Measurements from ENCODE around the gene MT3. TPM values are rescaled to one million over a fixed set of nuclear protein-coding genes. Genes with fewer than 3 reads are reported as not detected.
A peak's percentile ranks its signal among the peaks of the same experiment; 100 is the strongest.

Gene MT3
- total RNA-seq, 2 experiments from 2014 or later: 0.64 to 1.6 TPM

- no peak overlapping the region for H3K27ac Mint-ChIP-seq
- H3K27me3 Mint-ChIP-seq (ENCODE audit: low read depth): peaks cover under 1% of the 10 kb centered on the region
- peaks cover 47% of the 10 kb centered on the region for H3K4me1 Mint-ChIP-seq (ENCODE audit: low read depth)
- peak; percentile 23 for DNase-seq
- H3K9me3 Mint-ChIP-seq: no peaks in the 10 kb centered on the region
- CTCF ChIA-PET: interaction anchor here (0.9 to 6.7 kb wide), 5 partner anchors 21 to 96 kb away, joined by 3 to 57 read pairs (median 6); no protein-coding TSS in a partner anchor
- intact Hi-C loops (cut with micrococcal nuclease): no loop called here
- H3K4me3 Mint-ChIP-seq: no peak overlapping the region
- no peaks in the 10 kb centered on the region for H3K36me3 Mint-ChIP-seq (ENCODE audit: low read depth)
Observed at GRCh38 chr16:56606071-56606475, 16.7 kb downstream of the MT3 start.

DNA sequence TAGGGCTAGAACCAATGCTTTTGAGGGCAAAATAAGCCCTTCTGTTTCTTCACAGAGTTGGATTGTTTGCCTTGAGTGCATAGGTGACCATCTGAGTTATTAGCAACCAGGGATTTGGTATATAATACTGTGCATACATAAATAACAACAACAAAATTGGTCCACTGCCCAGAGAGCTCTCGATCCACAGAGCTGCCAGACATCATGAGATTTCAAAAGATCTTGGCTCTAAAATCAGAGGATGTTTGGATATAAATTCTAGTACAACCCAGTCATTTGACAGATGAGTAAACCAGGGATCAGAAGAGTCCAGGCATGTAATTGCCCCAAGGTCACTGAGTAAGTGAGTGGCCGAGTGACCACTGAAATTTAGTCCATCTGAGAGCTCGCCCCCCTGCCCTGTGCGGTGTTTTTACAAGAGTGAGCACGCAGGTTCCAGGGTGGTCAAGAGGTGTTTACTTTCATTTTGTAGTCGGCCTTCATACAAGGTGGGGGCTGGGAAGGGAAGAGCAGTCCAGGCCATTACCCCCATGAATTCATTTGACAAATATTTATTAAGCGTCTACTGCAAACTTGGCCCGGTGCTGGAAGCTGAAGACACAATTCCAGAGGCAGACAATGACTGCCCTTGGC is 17.3 kb downstream of the MT3 start:
- Mint-ChIP-seq H3K4me3 (no peak overlapping the region), H3K4me1 (ENCODE audit: low read depth) (peaks cover 53% of the 10 kb centered on the region), H3K27ac (no peak overlapping the region), H3K9me3 (no peaks in the 10 kb centered on the region), H3K27me3 (ENCODE audit: low read depth) (no peaks in the 10 kb centered on the region), H3K36me3 (ENCODE audit: low read depth) (no peaks in the 10 kb centered on the region)
- CTCF ChIA-PET: interaction anchor here (0.9 to 6.7 kb wide), 5 partner anchors 21 to 96 kb away, joined by 3 to 57 read pairs (median 6); no protein-coding TSS in a partner anchor
- DNase-seq: no peak
- intact Hi-C loops (cut with micrococcal nuclease): no loop called here

DNA sequence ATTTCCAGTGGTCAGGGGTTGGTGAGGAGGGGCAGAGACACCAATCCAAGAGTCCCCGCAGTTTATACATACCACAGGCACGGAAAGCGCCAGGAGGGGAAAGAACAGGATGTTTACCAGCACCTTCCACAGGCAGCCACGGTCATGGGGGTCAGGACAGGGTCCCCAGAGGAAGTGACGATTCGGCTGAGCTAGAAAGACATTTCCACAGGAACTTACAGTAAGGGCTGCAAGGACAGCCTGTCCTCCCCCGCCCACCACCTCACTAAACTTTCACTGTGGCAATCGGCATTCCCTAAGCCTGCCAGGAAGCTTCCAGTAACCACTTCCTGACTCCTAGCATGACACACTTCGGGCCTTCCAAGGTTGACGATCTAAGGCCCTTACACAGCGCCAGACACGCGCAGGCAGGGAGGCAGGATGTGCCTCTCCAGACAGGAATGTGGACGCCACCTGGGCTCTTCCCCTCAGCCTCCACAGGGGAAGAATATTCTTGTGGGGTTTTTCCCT is 17.8 kb downstream of the MT3 start:
- H3K4me3 Mint-ChIP-seq: peak overlapping the region; percentile 16
- no peaks in the 10 kb centered on the region for H3K27me3 Mint-ChIP-seq (ENCODE audit: low read depth)
- peak; percentile 43 for DNase-seq
- intact Hi-C loops (cut with micrococcal nuclease): no loop called here
- peaks cover 55% of the 10 kb centered on the region for H3K4me1 Mint-ChIP-seq (ENCODE audit: low read depth)
- H3K36me3 Mint-ChIP-seq (ENCODE audit: low read depth): no peaks in the 10 kb centered on the region
- CTCF ChIA-PET: interaction anchor here (1.1 to 6.7 kb wide), 2 partner anchors 22 to 95 kb away, joined by 3 to 57 read pairs; no protein-coding TSS in a partner anchor
- H3K27ac Mint-ChIP-seq: peak overlapping the region; percentile 77
- no peaks in the 10 kb centered on the region for H3K9me3 Mint-ChIP-seq

DNA sequence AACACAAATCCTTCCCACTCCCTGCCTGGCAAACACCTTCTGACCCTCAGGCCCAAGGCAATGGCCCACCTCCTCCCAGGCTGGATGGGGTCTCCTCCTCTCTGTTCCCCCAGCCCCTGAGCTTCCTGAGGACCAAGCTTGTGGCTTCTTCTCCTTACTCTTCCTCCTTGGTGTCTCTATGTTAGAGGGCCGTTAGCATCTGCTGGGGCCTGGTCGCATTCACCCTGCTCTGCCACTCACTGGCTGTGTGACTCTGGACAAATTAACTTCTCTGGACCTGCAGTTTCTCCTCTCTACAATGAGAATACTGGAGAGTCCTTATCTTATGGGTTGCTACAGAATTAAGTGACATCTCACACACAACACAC is 18.3 kb downstream of the MT3 start:
- intact Hi-C loops (cut with micrococcal nuclease): loop anchor here (1.0 to 2.0 kb wide), 11 partner anchors 18 to 435 kb away; partner anchors contain the start of genes MT1E, MT1F, MT1X and NUDT21
- Mint-ChIP-seq H3K27me3 (ENCODE audit: low read depth) (no peaks in the 10 kb centered on the region), H3K4me1 (ENCODE audit: low read depth) (peaks cover 59% of the 10 kb centered on the region), H3K27ac (peak overlapping the region; percentile 77), H3K4me3 (peak overlapping the region; percentile 50), H3K9me3 (no peaks in the 10 kb centered on the region), H3K36me3 (ENCODE audit: low read depth) (no peaks in the 10 kb centered on the region)
- DNase-seq: no peak
- CTCF ChIA-PET: no interaction called here

DNA sequence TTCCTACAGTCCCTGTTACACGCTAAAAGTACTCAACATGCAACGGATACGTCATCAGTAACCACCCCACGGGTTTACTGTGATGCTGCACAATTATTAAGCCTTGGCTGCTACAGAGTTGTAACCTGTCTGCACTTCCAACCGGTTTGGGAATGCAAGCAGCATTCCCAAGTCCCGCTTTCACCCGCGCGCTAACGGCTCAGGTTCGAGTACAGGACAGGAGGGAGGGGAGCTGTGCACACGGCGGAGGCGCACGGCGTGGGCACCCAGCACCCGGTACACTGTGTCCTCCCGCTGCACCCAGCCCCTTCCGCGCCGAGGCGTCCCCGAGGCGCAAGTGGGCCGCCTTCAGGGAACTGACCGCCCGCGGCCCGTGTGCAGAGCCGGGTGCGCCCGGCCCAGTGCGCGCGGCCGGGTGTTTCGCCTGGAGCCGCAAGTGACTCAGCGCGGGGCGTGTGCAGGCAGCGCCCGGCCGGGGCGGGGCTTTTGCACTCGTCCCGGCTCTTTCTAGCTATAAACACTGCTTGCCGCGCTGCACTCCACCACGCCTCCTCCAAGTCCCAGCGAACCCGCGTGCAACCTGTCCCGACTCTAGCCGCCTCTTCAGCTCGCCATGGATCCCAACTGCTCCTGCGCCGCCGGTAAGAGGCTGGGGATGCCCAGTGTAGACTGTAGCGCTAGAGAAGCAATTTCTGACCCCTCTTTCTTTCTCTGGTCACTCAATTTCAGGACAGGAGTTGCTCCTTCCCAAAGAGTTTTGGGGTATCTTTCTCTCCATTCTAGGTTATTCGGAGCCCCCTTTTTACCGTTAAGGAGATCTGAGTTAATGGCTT is 18.9 kb downstream of the MT3 start, which contains the start of gene MT2A:
TSS of gene MT2A (plus strand) at position 542 of the 833 bp plus-strand sequence. CDS start at position 614, 72 bp downstream.
- Mint-ChIP-seq H3K27ac (peak within 1 kb of the TSS; percentile 88), H3K27me3 (ENCODE audit: low read depth) (no peaks in the 10 kb centered on the region), H3K9me3 (no peaks in the 10 kb centered on the region), H3K4me1 (ENCODE audit: low read depth) (peaks cover 62% of the 10 kb centered on the region), H3K4me3 (peak within 1 kb of the TSS; percentile 88), H3K36me3 (ENCODE audit: low read depth) (no peaks in the 10 kb centered on the region)
- intact Hi-C loops (cut with micrococcal nuclease): loop anchor here (1.0 to 2.0 kb wide), 11 partner anchors 17 to 435 kb away; partner anchors contain the start of genes MT1E, MT1F, MT1X and NUDT21
- CTCF ChIA-PET: interaction anchor here (0.9 to 2.1 kb wide), 3 partner anchors 31 to 94 kb away, joined by 3 to 7 read pairs (median 3); no protein-coding TSS in a partner anchor
- DNase-seq: peak; percentile 94

GRCh38 chr16:56608876-56609462 is 19.6 kb downstream of the MT3 start:
- H3K27me3 Mint-ChIP-seq (ENCODE audit: low read depth): no peaks in the 10 kb centered on the region
- intact Hi-C loops (cut with micrococcal nuclease): loop anchor here (1.0 to 2.0 kb wide), 12 partner anchors 16 to 577 kb away; partner anchors contain the start of genes MT1E, MT1F, MT1X and NUDT21
- no peaks in the 10 kb centered on the region for H3K9me3 Mint-ChIP-seq
- peaks cover 67% of the 10 kb centered on the region for H3K4me1 Mint-ChIP-seq (ENCODE audit: low read depth)
- peak overlapping the region; percentile 88 for H3K4me3 Mint-ChIP-seq
- H3K36me3 Mint-ChIP-seq (ENCODE audit: low read depth): no peaks in the 10 kb centered on the region
- peak; percentile 22 for DNase-seq
- CTCF ChIA-PET: interaction anchor here (0.7 to 2.1 kb wide), 5 partner anchors 32 to 344 kb away, joined by 3 to 7 read pairs (median 3); no protein-coding TSS in a partner anchor
- H3K27ac Mint-ChIP-seq: peak overlapping the region; percentile 88

DNA sequence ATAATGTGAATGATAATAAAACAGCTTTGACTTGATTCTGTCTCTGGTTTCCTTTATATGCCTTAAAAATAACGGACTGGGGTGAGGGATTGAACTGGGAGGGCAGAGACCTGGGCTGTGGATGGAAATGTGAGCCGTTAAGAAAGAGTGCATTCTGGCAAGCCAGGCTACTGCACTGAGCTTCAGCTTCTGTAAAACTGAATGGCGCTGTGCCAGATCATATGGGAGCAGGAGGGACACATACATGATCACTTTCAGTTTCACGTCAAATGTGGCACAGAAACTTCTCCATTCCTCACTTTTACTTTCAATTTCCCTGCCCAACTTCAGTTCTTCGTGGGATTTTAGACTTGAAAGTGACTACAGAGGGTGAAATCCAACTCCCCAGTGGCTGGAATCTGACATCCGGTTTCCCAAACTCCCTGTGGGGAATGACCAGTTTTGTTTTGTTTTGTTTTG is 20.2 kb downstream of the MT3 start:
- H3K27ac Mint-ChIP-seq: peak overlapping the region; percentile 88
- no peaks in the 10 kb centered on the region for H3K36me3 Mint-ChIP-seq (ENCODE audit: low read depth)
- peak; percentile 91 for DNase-seq
- H3K4me1 Mint-ChIP-seq (ENCODE audit: low read depth): peaks cover 72% of the 10 kb centered on the region
- no peaks in the 10 kb centered on the region for H3K27me3 Mint-ChIP-seq (ENCODE audit: low read depth)
- H3K4me3 Mint-ChIP-seq: peak overlapping the region; percentile 88
- intact Hi-C loops (cut with micrococcal nuclease): loop anchor here (1.0 to 2.0 kb wide), 6 partner anchors 159 to 577 kb away; partner anchors contain the start of genes NUDT21, OGFOD1, PSME3IP1 and RSPRY1
- no peaks in the 10 kb centered on the region for H3K9me3 Mint-ChIP-seq
- CTCF ChIA-PET: interaction anchor here (0.7 to 2.1 kb wide), 5 partner anchors 9 to 345 kb away, joined by 3 to 7 read pairs (median 3); no protein-coding TSS in a partner anchor

GRCh38 chr16:56610017-56610608 is 20.8 kb downstream of the MT3 start:
- Mint-ChIP-seq H3K9me3 (no peaks in the 10 kb centered on the region), H3K4me3 (peak overlapping the region; percentile 88), H3K27me3 (ENCODE audit: low read depth) (no peaks in the 10 kb centered on the region), H3K27ac (peak overlapping the region; percentile 88), H3K36me3 (ENCODE audit: low read depth) (no peaks in the 10 kb centered on the region), H3K4me1 (ENCODE audit: low read depth) (peaks cover 78% of the 10 kb centered on the region)
- CTCF ChIA-PET: interaction anchor here (0.7 to 3.5 kb wide), 5 partner anchors 10 to 92 kb away, joined by 3 to 12 read pairs (median 3); no protein-coding TSS in a partner anchor
- peak; percentile 94 for DNase-seq
- intact Hi-C loops (cut with micrococcal nuclease): loop anchor here (5.0 kb wide), 4 partner anchors 322 to 927 kb away; partner anchors contain the start of genes CCDC102A, HERPUD1 and NLRC5

DNA sequence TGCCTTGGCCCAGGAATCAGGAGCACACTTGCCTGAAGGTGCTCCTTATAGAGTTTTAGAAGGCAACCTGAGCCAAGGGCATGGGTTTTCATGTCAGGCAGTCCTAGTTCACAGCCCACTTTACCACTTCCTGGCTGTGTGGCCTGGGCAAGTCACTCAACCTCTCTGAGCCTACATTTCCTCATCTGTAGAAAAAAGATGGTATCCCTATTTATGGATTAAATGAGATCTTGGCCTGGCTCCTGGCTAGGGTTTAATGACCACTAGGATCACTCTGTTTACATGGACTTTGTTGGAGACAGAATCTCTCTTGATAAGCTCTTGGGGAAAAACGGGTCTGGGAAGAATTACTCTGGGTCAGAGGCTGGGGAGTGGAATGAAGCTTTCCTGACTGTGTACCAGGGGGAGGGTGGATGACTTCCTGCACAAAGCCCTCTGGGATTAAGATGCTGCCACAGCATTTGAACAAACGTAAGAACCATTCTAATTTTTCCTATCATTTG is 21.3 kb downstream of the MT3 start:
- DNase-seq: no peak
- Mint-ChIP-seq H3K27ac (peak overlapping the region; percentile 88), H3K4me3 (peak overlapping the region; percentile 88), H3K9me3 (no peaks in the 10 kb centered on the region), H3K27me3 (ENCODE audit: low read depth) (no peaks in the 10 kb centered on the region), H3K4me1 (ENCODE audit: low read depth) (peaks cover 81% of the 10 kb centered on the region), H3K36me3 (ENCODE audit: low read depth) (no peaks in the 10 kb centered on the region)
- CTCF ChIA-PET: interaction anchor here (0.9 to 3.5 kb wide), 3 partner anchors 10 to 91 kb away, joined by 3 to 12 read pairs (median 3); no protein-coding TSS in a partner anchor
- intact Hi-C loops (cut with micrococcal nuclease): loop anchor here (5.0 kb wide), 4 partner anchors 322 to 927 kb away; partner anchors contain the start of genes CCDC102A, HERPUD1 and NLRC5

- H3K9me3 Mint-ChIP-seq: no peaks in the 10 kb centered on the region
- peaks cover under 1% of the 10 kb centered on the region for H3K27me3 Mint-ChIP-seq (ENCODE audit: low read depth)
- H3K27ac Mint-ChIP-seq: peak overlapping the region; percentile 88
- no peaks in the 10 kb centered on the region for H3K36me3 Mint-ChIP-seq (ENCODE audit: low read depth)
- no peak for DNase-seq
- CTCF ChIA-PET: interaction anchor here (0.7 to 3.5 kb wide), 3 partner anchors 11 to 576 kb away, joined by 3 to 12 read pairs (median 5); no protein-coding TSS in a partner anchor
- H3K4me1 Mint-ChIP-seq (ENCODE audit: low read depth): peaks cover 78% of the 10 kb centered on the region
- intact Hi-C loops (cut with micrococcal nuclease): loop anchor here (5.0 kb wide), 4 partner anchors 321 to 926 kb away; partner anchors contain the start of genes CCDC102A, HERPUD1 and NLRC5
- H3K4me3 Mint-ChIP-seq: no peak overlapping the region
Observed at GRCh38 chr16:56611281-56611833, 22.0 kb downstream of the MT3 start.
